Astrocyte (in vitro differentiated cells and primary cell): ENCODE results near the gene SIK3.

Source experiments
- CTCF ChIP-seq: IDR thresholded peaks from 2 replicates; pipeline ENCODE4 v1.5.1; 2011; ENCODE audit warnings: low read depth, mild to moderate bottlenecking, inconsistent platforms, low read length, moderate library complexity; ENCODE audit not compliant: insufficient read depth
- EZH2 ChIP-seq: IDR thresholded peaks from 2 replicates; pipeline ENCODE4 v1.6.1; 2012; ENCODE audit warnings: mild to moderate bottlenecking, low read length, inconsistent platforms; ENCODE audit not compliant: insufficient read depth

DNA sequence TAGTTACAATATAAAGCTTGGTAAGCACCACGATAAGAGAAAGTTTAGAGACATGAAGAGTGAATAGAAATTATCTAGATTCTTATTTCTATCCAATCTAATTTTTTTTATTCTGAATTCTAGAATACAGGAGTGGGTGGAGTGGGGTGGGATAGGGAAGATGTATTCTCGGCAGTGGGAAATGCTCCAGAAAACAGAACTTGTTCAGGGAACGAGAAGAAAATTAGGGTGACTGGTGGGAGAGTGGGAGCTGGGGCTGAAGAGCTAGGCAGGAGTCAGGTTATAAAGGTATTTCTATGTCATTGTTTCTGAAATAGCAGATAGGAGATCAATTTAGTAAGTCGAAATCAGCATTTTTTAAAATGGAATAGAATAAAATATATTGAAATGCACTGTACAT is 207.6 kb downstream of the SIK3 start:
- no peak for TF ChIP-seq CTCF
- no peak for TF ChIP-seq EZH2
